ENCODE results near the gene MBL2. TPM values are rescaled to one million over a fixed set of nuclear protein-coding genes. Genes with fewer than 3 reads are reported as not detected.
A peak's percentile ranks its signal among the peaks of the same experiment; 100 is the strongest.

Gene MBL2
- polyA plus RNA-seq, 1 donor from 2014 or later = not detected

GRCh38 chr10:52738951-52739350, 33.6 kb downstream of the MBL2 start:
- TF ChIP-seq REST (IDR thresholded peaks at IDR 0.05; ENCODE audit: borderline replicate concordance) (no peak), RAD21 (conservative IDR thresholded peaks at IDR 0.05) (no peak), POLR2AphosphoS5 (IDR thresholded peaks at IDR 0.05) (no peak), EP300 (conservative IDR thresholded peaks at IDR 0.05; ENCODE audit: poor library complexity, severe bottlenecking) (no peak), EZH2 (IDR thresholded peaks at IDR 0.05; ENCODE audit: borderline replicate concordance, insufficient read depth, low read length, poor library complexity, severe bottlenecking) (no peak), TAF1 (IDR thresholded peaks at IDR 0.05; ENCODE audit: low read depth) (no peak)
- Histone ChIP-seq H3K4me3 (ENCODE audit: low read length) (no peak overlapping the region), H3K79me2 (replicated peaks; ENCODE audit: insufficient read depth, low read length) (no peaks in the 10 kb centered on the region)

GRCh38 chr10:52729271-52730104, 43.1 kb downstream of the MBL2 start:
- no peak overlapping the region for H3K27ac ChIP-seq (ENCODE audit: low read length)
- H3K4me3 ChIP-seq (ENCODE audit: low read length) = no peak overlapping the region
- TF ChIP-seq POLR2AphosphoS5 (IDR thresholded peaks at IDR 0.05) = no peak
- TF ChIP-seq REST (IDR thresholded peaks at IDR 0.05; ENCODE audit: borderline replicate concordance) = no peak
- TF ChIP-seq EZH2 (IDR thresholded peaks at IDR 0.05; ENCODE audit: borderline replicate concordance, insufficient read depth, low read length, poor library complexity, severe bottlenecking) = no peak
- TF ChIP-seq CTCF (IDR thresholded peaks at IDR 0.05; ENCODE audit: poor library complexity, severe bottlenecking) = peak; percentile 79
- TF ChIP-seq RAD21 (conservative IDR thresholded peaks at IDR 0.05) = peak; percentile 78
- TF ChIP-seq SMC3 (conservative IDR thresholded peaks at IDR 0.05; ENCODE audit: poor library complexity) = peak; percentile 83
- TF ChIP-seq EP300 (conservative IDR thresholded peaks at IDR 0.05; ENCODE audit: poor library complexity, severe bottlenecking) = no peak
- no peak for TF ChIP-seq MXI1 (conservative IDR thresholded peaks at IDR 0.05; ENCODE audit: poor library complexity, severe bottlenecking)
- no peak for TF ChIP-seq TAF1 (IDR thresholded peaks at IDR 0.05; ENCODE audit: low read depth)
- H3K79me2 ChIP-seq (replicated peaks; ENCODE audit: insufficient read depth, low read length) = no peaks in the 10 kb centered on the region
- H3K36me3 ChIP-seq (ENCODE audit: insufficient read depth, low read length) = no peaks in the 10 kb centered on the region
- no peaks in the 10 kb centered on the region for H3F3A ChIP-seq (ENCODE audit: insufficient read depth, low read length, poor library complexity, severe bottlenecking)
- no peak overlapping the region for H2AFZ ChIP-seq (ENCODE audit: low read depth, low read length)
- H4K20me1 ChIP-seq (ENCODE audit: insufficient read depth) = no peaks in the 10 kb centered on the region
- no peaks in the 10 kb centered on the region for H3K27me3 ChIP-seq (ENCODE audit: insufficient read depth, low read depth, low read length)
- no peak overlapping the region for H3K4me2 ChIP-seq (ENCODE audit: low read length)
- H3K9me3 ChIP-seq (ENCODE audit: low read length) = no peaks in the 10 kb centered on the region
- H3K9me2 ChIP-seq (ENCODE audit: insufficient read depth, low read length) = no peaks in the 10 kb centered on the region
- no peak overlapping the region for H3K9ac ChIP-seq (ENCODE audit: low read length)

More at GRCh38 chr10:52738951-52739350, 33.6 kb downstream of the MBL2 start:
- Histone ChIP-seq H3K36me3 (ENCODE audit: insufficient read depth, low read length) (no peaks in the 10 kb centered on the region), H3F3A (ENCODE audit: insufficient read depth, low read length, poor library complexity, severe bottlenecking) (no peaks in the 10 kb centered on the region), H2AFZ (ENCODE audit: low read depth, low read length) (no peak overlapping the region), H3K9ac (ENCODE audit: low read length) (no peak overlapping the region), H3K9me2 (ENCODE audit: insufficient read depth, low read length) (no peaks in the 10 kb centered on the region), H3K27me3 (ENCODE audit: insufficient read depth, low read depth, low read length) (no peaks in the 10 kb centered on the region), H3K27ac (ENCODE audit: low read length) (no peak overlapping the region), H4K20me1 (ENCODE audit: insufficient read depth) (no peaks in the 10 kb centered on the region), H3K4me2 (ENCODE audit: low read length) (no peak overlapping the region), H3K9me3 (ENCODE audit: low read length) (no peaks in the 10 kb centered on the region)

Data from neural cell (in vitro differentiated cells).